G401 (cell line): ENCODE data around the gene ALG14. TPM values are rescaled to one million over a fixed set of nuclear protein-coding genes. Genes with fewer than 3 reads are reported as not detected.
A peak's percentile ranks its signal among the peaks of the same experiment; 100 is the strongest.
"Not testable (repeated sequence)": the region's sequence is repeated elsewhere in the genome, so short reads cannot be mapped to it uniquely, and the experiment has no call there.

Source experiments
- DNase-seq: peaks from one replicate; pipeline ENCODE4 v3.0.0-alpha.2; 2015; ENCODE audit warnings: low spot score
- in situ Hi-C: cut with HindIII; loops from 2 replicates; pipeline ENCODE4 v1.10.0; 2016; ENCODE audit warnings: low sequenced_read_pairs, mixed read lengths
- total RNA-seq: library from RNA; depleted of rRNA; stranded (reverse); fragments of >200 nt; shearing (Covaris generic); gene quantifications from 2 replicates; pipeline ENCODE4 v1.2.3, GENCODE V29; 2014

Gene ALG14
- total RNA-seq, 1 experiment from 2014 or later: 1.8 TPM

GRCh38 chr1:95019466-95019865, 53.3 kb downstream of the ALG14 start:
- DNase-seq, in situ Hi-C loops: not testable (repeated sequence)

- in situ Hi-C loops: no loop called here
- DNase-seq: no peak
These were observed 54.0 kb downstream of the ALG14 start for GRCh38 chr1:95018602-95019369.

- no peak for DNase-seq
- in situ Hi-C loops: no loop called here
These were observed 55.0 kb downstream of the ALG14 start for GRCh38 chr1:95017775-95018174.

- in situ Hi-C loops: no loop called here
- no peak for DNase-seq
These were observed 57.7 kb downstream of the ALG14 start for GRCh38 chr1:95015076-95015475.

GRCh38 chr1:95013950-95014574, 58.7 kb downstream of the ALG14 start:
- in situ Hi-C loops: no loop called here

GRCh38 chr1:95012389-95012788, 60.4 kb downstream of the ALG14 start:
- DNase-seq: no peak
- in situ Hi-C loops: no loop called here

More at GRCh38 chr1:95013950-95014574, 58.7 kb downstream of the ALG14 start:
- DNase-seq: no peak

GRCh38 chr1:95010158-95010557, 62.6 kb downstream of the ALG14 start:
- in situ Hi-C loops: no loop called here
- no peak for DNase-seq

- in situ Hi-C loops: no loop called here
- no peak for DNase-seq
These were observed 65.1 kb downstream of the ALG14 start for GRCh38 chr1:95007687-95008086.

- peak; percentile 26 for DNase-seq
- in situ Hi-C loops: no loop called here
These were observed 66.1 kb downstream of the ALG14 start for GRCh38 chr1:95006681-95007080.

GRCh38 chr1:95005584-95005983, 67.2 kb downstream of the ALG14 start:
- DNase-seq: no peak
- in situ Hi-C loops: no loop called here

GRCh38 chr1:95004013-95004412, 68.7 kb downstream of the ALG14 start:
- no peak for DNase-seq
- in situ Hi-C loops: no loop called here

- in situ Hi-C loops: no loop called here
- no peak for DNase-seq
These were observed 69.4 kb downstream of the ALG14 start for GRCh38 chr1:95003433-95003738.

GRCh38 chr1:95002540-95003432, 70.0 kb downstream of the ALG14 start:
- peak; percentile 53 for DNase-seq
- in situ Hi-C loops: no loop called here

GRCh38 chr1:95002164-95002539, 70.6 kb downstream of the ALG14 start:
- in situ Hi-C loops: no loop called here
- DNase-seq: no peak

- in situ Hi-C loops: no loop called here
- DNase-seq: no peak
These were observed 73.2 kb downstream of the ALG14 start for GRCh38 chr1:94999456-95000131.

- DNase-seq: no peak
- in situ Hi-C loops: no loop called here
These were observed 74.0 kb downstream of the ALG14 start for GRCh38 chr1:94998748-94999147.

- in situ Hi-C loops: no loop called here
- DNase-seq: no peak
These were observed 74.6 kb downstream of the ALG14 start for GRCh38 chr1:94998114-94998513.

GRCh38 chr1:94995536-94995935, 77.2 kb downstream of the ALG14 start:
- DNase-seq, in situ Hi-C loops: not testable (repeated sequence)

- peak; percentile 67 for DNase-seq
- in situ Hi-C loops: no loop called here
These were observed 77.9 kb downstream of the ALG14 start for GRCh38 chr1:94994805-94995204.
